Stimulated activated CD8-positive, alpha-beta memory T cell treated with anti-CD3 and anti-CD28 coated beads, Interleukin-7, amount 100 ng/mL, for 24 hours (primary cell): ENCODE measurements around the gene RFX4.

Experiments
- DNase-seq: peaks from one replicate; pipeline ENCODE4 v3.0.0-alpha.2; 2020; ENCODE audit warnings: low read depth

The RFX4 gene

GRCh38 chr12:106766393-106766826 is 183.6 kb downstream of the RFX4 start:
- DNase-seq, result no peak

DNA sequence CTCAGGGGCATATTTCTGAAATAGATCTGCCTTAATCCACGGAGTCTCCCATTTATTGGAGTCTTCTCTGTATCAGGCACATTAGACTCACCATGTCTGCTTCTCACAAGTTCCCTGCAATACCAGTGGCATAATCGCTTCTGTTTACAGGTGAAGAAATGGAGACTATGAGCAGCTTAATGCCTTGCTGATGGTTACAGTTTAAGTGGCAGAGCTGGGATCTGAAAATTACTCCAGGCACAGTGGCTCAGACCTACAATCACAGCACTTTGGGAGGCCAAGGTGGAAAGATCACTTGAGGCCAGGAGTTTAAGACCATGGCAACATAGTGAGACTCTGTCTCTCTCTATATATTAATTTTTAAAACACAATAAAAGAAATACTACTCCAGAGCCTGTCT is 184.4 kb downstream of the RFX4 start:
- DNase-seq, result no peak

DNA sequence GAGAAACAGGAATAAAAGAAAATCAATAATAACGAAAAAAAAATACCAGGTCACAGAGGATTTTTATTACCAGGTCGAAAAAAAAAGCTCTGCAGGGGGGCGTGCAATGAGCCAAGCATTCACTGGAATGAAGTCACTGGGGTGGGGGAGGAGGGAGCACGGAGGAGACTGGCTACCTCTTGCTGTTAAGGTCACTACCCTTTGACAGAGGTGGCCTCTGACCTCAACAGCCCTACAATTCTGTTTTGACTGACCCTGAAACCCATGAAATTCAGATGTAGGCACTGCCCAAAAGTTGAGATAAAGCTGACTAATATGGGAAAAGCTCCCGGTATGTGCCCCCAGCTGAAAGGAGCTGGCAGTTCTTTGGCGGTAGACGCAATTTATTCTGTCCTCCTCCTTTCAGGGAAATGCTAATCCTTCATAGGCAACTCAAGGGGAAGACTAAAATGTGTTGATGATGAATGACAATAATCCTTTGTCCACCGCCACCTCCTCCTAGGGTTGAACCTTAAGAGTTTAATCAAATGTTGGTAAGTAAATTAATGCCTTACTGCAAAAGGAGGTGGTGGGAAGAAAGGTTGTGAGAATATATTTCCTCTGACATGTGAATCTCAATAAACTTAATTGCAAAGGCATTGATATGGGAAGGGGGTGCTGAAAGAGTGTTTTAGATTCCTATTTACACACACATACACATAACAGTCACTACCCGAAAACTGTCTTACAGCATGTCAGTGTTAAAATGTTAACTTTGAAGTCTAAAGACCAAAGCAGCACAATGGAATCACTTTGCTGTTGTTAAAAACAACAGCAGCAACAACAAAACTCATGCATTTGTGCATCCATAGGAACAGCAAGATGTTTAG is 185.4 kb downstream of the RFX4 start:
- no peak for DNase-seq

DNA sequence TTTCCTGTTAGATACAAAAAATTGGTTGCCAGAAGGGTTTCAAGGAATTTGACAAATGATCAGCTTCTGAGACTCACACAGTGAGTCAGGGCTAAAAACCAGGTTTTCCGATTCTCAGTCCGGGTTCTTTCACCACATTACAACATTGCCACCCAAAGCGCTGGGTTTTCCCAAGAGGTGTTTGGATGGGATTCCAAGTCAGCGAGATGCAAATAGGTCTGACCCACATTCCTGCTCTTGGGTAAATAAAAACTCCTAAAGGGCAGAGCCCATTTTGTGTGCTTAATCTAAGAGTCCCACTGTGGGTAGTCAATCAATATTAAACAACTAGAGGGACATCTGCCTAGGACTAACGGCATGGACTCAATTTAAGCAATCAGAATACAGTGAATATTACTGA is 186.3 kb downstream of the RFX4 start:
- no peak for DNase-seq

DNA sequence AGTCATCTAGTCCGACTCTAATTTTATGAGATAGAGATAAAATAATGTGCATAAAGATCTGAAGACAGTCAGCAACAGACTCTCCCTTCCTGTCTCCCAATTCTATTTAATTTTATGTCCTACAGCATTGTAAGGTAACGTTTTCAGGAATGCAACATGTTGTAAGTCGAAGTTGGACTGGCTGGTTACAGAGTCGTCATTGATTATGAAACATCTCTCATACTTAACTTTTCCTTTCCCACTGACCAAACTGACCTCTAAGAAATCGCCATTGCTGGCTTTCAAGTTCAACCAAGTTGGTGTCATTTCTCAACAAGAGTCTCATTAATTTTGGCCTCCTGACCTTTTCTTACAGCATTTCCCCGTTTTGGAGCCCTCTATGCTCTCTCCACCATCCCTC is 186.7 kb downstream of the RFX4 start:
- DNase-seq, result no peak

DNA sequence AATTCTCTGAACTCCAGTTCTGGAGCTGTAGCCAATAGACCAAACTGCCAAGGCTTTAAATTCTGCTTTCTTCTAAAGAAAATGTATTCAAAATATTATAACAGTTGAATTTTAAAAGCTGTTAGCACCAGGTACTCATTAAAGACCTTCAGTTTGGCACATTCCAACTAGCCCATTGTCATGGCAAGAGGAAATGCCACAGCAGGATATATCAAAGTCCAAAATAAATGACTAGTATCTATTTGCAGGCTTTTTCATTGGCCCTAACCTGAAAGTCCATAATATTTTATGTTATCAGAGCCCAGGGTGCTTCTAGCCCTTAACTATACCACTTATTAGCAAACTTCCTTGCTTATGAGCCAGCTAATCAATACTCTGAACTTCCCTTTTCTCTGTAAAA is 188.6 kb downstream of the RFX4 start:
- no peak for DNase-seq

- no peak for DNase-seq
Observed at GRCh38 chr12:106773286-106774004, 190.6 kb downstream of the RFX4 start.

- peak; percentile 63 for DNase-seq
Observed at GRCh38 chr12:106774005-106774807, 191.4 kb downstream of the RFX4 start, which contains the start of gene RIC8B. TSS of gene RIC8B (plus strand) at chr12:106774682. CDS start at chr12:106774746, 64 bp downstream.

- no peak for DNase-seq
Observed at GRCh38 chr12:106774808-106775524, 192.2 kb downstream of the RFX4 start.

GRCh38 chr12:106776897-106777296 is 194.1 kb downstream of the RFX4 start:
- DNase-seq, result no peak

DNA sequence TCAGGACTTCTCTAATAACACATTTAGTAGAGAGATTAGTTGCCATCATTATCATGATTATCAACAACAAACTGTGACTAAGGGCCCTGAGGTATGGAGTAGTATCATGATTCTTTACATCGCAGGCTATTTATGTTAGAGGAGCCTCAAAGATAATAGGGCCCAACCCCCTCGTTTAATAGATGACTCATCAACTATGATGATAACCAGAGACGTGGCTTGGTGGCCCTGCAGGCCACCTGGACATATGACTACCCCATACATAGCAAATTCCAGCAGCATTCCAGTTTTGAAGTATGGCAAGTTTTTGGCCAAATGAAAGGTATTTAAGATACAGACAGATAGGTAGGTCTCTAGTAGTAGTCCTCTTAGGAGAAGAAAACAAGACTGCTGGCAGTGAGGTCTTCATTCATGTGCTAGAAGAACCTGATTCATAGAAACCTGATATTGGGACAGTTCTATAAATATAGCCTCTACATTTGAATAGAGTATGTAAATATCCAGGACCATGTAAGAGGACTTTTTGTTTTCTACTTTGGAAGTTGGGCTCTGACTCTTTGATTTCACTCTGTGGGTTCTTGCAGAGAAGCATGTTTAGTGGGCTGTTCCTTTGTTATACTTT is 197.3 kb downstream of the RFX4 start:
- DNase-seq, result no peak

GRCh38 chr12:106782619-106783018 is 199.8 kb downstream of the RFX4 start:
- DNase-seq, result no peak

DNA sequence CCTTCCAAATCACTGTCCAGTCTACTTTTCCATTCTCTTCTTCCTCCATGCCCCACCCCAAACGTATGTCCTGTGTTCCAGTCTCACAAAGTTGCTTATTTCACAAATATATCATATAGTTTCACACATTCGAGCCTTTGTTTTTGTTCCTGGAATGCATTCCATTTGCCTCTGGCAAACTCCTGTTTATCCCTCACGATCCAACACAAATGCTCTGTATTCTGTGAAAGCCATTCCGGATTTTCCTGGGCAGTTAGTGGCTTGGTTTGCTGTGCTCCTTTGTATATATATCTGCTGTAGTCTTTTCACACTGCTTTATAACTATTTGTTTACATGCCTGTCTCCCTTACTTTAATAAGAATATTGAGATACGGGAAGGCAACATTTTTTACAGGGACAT is 200.7 kb downstream of the RFX4 start:
- no peak for DNase-seq

DNA sequence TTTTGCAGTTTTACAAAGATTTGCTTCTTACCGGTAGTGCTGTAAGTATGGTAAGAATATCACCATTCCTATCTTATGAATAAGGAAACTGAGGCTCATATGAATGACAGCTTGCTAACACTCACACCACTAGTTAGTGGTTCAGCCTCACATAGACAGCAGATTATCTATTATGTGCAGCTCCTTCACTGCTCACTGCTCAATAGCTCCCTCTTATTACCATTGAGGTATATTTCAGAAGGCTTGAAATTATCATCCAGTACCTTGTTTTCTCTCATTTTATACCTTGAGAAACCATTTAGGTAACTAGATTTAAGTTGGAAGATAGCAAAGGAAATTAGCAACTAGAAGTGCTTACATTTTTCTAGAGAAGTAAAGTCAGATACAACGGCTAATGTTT is 207.2 kb downstream of the RFX4 start:
- no peak for DNase-seq

DNA sequence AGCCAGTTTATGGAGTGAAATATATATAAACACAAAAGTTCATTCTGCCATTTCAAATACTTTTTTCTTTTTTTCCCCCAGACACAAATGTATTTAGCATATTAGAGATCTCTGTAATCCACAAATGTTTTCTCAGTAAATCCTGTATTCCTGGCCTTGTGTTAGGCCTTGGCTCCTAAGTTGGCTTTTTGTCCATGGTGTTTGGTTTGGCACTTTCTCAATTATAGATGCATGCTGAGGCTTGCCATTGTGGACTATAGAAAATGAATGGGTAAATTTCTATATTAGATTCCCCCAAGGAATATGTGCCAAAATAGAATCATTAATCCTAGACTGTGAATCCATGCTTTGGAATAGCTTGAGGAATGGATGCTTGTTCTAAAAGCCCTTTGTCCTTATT is 208.7 kb downstream of the RFX4 start:
- no peak for DNase-seq

DNA sequence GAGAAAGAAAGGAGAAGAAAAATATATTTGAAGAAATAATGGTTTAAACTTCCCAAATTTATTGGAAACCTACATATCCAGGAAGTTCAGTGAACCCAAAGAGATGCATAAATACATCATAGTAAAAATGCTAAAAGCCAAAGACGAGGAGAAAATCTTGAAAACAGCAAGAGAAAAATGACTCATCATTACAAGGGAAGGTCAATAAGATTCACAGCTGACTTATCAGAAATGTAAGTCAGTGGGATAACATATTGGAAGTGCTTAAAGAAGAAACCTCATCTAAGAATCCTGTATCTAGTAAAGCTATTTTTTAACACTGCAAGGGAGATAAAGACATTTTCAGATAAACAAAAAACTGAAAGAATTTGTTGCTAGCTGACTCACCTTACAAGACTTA is 211.6 kb downstream of the RFX4 start:
- DNase-seq, result no peak

- DNase-seq, result no peak
Observed at GRCh38 chr12:106801167-106801708, 218.4 kb downstream of the RFX4 start.

- no peak for DNase-seq
Observed at GRCh38 chr12:106801830-106802533, 219.2 kb downstream of the RFX4 start.

GRCh38 chr12:106804668-106805067 is 221.9 kb downstream of the RFX4 start:
- no peak for DNase-seq
